Stimulated activated CD8-positive, alpha-beta memory T cell treated with anti-CD3 and anti-CD28 coated beads, Interleukin-12 subunit alpha, Interleukin-12 subunit beta, amount 100 ng/mL, for 4 hours (primary cell): ENCODE results near the gene BCL2L13.
A peak's percentile ranks its signal among the peaks of the same experiment; 100 is the strongest.
"Not testable (repeated sequence)": the region's sequence is repeated elsewhere in the genome, so short reads cannot be mapped to it uniquely, and the experiment has no call there.

ENCODE experiments used
- DNase-seq: peaks from one replicate; pipeline ENCODE4 v3.0.0-alpha.2; 2020; ENCODE audit warnings: low read depth

BCL2L13 gene

GRCh38 chr22:17637490-17638181 lies 921 bp upstream of the BCL2L13 start:
- DNase-seq: no peak

DNA sequence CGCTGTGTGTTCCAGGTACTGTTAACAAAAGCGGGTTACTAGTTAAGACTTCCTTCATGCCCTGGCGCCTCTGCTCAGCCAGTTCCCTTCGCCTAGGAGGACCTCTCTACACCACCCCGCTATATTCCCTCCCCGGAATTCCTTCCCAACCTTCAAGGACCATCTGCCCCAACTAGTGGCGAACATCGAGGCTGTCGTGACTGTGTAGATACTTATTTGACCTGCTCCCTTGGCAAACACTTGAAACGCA lies 450 bp upstream of the BCL2L13 start:
- DNase-seq: peak; percentile 3

- no peak for DNase-seq
These were observed 737 bp downstream of the BCL2L13 start for GRCh38 chr22:17639247-17639741.

DNA sequence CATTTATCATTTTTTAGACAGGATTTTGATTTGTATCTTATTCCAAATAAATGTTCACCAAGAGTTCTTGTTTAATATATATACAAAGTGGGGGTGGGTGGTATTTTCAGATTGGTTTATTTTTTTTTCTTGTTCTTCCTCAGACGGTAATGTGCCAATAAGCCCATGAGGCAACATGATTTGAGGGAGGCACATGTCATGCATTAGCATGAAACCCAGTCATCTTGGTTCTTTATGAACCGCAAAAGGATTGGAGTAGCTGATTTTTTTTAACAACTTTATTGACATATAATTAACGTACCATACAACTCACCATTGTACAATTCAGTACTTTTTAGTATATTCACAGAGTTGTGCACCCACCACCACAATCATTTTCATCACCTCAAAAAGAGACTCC lies 2.7 kb downstream of the BCL2L13 start:
- no peak for DNase-seq

GRCh38 chr22:17642357-17642756 lies 3.8 kb downstream of the BCL2L13 start:
- not testable (repeated sequence) for DNase-seq

DNA sequence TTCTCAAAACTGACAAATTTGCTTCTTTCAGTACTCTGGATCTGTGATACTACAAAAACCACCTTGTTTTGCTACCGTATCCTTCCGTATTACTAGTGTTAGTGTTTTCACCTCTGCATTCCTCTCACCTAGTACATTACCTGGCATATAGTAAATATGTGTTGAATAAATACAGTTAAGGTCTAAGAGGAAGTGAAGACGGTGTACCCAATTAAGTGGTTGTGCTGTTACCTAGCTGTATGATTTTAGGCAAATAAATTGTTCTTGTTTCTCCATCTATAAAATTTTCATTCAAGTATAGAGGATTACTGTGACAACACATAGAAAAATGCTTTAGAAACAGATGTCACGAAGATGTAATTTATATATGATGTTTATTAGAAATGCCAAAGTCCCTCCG lies 8.9 kb downstream of the BCL2L13 start:
- DNase-seq: no peak

GRCh38 chr22:17647991-17648390 lies 9.4 kb downstream of the BCL2L13 start:
- no peak for DNase-seq

DNA sequence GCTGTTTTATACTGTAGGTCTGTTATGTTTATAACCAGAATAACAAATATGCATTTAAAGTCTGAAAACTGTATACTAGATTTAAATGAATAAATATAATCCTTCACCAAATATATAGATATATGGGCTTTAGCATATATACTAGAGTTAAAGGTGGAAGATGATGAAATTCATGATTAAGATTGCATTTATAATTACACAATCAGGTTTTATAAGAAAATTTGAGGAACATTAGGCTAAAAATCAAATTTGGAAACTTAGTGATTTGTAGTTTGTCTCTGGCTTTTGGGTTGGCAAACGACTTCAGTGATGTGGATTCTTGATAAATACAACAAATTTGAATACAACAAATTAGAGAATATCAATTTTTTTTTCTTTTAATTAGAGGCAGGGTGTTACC lies 10.0 kb downstream of the BCL2L13 start:
- no peak for DNase-seq

DNA sequence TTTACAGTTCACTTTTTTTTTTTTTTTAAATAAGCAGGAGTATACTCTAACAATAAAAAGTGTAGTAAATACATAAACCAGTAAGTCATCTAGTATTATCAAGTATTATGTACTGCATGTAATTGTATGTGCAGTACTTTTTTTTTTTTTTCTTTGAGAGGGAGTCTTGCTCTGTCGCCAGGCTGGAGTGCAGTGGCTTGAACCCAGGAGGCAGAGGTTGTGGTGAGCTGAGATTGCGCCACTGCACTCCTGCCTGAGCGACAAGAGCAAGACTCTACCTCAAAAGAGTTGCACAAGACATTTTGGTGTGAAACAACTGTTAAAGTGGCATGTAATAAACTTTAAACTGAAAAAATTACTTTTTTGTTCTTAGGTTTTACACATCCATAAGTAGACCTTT lies 16.7 kb downstream of the BCL2L13 start:
- DNase-seq: no peak

GRCh38 chr22:17656870-17657395 lies 18.4 kb downstream of the BCL2L13 start:
- DNase-seq: no peak

- no peak for DNase-seq
These were observed 26.0 kb downstream of the BCL2L13 start for GRCh38 chr22:17664414-17665055.

GRCh38 chr22:17665248-17665647 lies 26.7 kb downstream of the BCL2L13 start:
- DNase-seq: no peak

DNA sequence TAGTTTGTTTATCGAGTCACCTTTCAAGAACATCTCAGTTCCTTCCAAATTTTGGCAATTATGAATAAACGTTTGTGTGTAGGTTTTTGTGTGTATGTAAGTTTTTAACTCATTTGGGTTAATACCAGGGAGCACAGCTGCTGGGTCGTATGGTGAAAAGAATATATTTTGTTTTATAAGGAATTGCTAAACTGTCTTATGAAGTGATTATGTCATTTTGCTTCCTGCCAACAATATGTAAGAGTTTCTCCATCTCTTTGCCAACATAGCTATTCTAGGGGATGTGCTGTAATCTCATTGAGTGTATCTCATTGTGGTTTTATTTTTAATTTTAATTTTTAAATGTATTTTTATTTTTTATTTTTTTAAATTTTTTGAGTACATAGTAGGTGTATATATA lies 27.3 kb downstream of the BCL2L13 start:
- DNase-seq: no peak

DNA sequence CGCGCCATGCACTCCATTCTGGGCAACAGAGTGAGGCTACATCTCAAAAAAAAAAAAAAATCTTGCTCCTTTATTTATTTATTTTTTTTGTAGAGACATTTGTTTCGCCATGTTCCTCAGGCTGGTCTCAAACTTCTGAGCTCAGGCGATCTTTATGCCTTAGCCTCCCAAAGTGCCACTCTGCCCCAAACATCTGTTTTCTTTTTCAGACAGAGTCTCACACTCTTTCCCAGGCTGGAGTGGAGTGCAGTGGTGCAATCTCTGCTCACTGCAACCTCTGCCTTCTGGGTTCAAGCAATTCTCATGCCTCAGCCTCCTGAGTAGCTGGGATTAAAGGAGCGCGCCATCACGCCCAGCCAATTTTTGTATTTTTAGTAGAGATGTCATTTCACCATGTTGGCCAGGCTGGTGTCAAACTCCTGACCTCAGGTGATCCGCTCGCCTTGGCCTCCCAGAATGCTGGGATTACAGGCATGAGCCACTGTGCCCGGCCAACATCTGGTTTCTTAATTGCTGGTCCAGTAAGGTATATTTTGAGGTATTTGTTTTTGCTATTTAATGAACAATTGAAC lies 33.0 kb downstream of the BCL2L13 start:
- not testable (repeated sequence) for DNase-seq

DNA sequence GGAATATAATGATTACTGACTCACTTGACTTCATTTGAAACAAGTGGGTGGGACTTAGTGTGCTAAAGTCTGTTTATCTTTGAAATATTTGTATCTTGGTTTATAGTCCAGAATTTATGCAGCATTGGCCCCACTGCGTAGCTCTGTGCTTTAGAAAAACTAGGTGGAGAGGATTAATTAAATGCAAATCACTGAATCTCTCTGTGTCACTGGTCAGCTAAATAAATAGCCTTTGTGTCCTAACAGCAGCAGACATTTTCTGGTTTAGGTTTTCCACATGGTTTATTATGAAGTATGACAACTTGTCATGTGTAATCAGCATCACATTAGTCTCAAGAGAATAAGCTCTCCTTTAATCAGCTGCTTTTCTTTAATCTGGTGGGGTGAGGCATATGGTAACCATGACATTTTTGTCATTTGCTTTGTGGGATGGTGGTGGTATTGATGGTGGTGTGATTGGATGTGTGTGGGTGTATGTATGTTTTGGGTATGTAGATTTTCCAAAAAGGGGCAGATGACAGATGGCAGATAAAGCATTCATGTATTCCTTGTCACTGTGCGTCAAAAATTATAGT lies 33.9 kb downstream of the BCL2L13 start:
- no peak for DNase-seq

GRCh38 chr22:17674152-17674551 lies 35.6 kb downstream of the BCL2L13 start:
- DNase-seq: no peak

GRCh38 chr22:17675584-17675983 lies 37.0 kb downstream of the BCL2L13 start:
- no peak for DNase-seq

- DNase-seq: no peak
These were observed 40.3 kb downstream of the BCL2L13 start for GRCh38 chr22:17678817-17679385.

DNA sequence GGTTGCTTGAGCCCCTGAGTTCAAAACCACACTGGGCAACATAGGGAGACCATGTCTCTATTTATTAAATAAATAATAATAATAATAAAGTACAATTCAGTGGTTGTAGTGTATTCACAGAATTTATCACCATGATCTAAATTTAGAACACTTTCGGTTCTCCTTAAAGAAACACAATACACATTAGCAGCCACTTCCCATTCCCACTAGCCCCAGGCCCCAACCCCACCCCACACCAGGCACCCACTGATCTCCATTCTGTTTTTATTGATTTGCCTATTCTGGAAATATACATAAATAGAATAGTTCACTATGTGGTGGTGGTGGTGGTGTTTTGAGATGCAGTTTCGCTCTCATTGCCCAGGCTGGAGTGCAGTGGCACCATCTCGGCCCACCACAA lies 45.7 kb downstream of the BCL2L13 start:
- no peak for DNase-seq

DNA sequence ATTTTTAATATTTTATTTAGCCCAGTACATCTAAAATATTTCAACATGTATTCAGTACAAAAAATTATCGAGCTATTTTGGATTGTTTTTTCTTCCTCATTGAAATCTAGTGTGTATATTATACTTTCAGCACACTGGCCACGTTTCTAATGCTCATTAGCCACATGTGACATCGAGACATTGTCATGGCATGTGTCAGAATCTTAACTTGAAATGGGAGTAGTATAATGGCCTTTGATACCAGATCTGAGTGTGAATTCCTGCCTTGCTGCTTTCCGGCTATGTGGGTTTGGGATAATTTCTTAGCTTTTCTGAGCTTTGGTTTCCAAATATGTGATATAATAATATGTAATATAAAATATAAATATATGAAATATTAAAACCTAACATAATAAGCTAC lies 54.3 kb downstream of the BCL2L13 start:
- DNase-seq: no peak

DNA sequence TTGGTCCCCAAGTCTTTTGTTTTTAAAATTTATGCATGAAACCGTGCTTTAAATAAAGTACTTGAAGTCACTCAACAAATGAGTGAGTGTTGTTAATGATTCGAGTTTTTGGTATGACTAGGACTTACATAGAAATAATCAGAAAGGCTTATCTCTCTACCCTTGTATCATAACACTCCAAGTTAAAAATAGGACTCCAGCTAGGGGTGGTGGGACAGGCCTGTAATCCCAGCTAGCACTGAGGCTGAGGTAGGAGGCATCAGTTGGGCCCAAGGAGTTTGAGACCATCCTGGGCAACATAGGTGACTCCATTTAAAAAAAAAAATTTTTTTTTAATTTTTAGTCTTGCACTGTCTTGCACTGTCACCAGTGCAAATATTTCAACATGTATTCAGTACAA lies 55.6 kb downstream of the BCL2L13 start:
- DNase-seq: no peak

DNA sequence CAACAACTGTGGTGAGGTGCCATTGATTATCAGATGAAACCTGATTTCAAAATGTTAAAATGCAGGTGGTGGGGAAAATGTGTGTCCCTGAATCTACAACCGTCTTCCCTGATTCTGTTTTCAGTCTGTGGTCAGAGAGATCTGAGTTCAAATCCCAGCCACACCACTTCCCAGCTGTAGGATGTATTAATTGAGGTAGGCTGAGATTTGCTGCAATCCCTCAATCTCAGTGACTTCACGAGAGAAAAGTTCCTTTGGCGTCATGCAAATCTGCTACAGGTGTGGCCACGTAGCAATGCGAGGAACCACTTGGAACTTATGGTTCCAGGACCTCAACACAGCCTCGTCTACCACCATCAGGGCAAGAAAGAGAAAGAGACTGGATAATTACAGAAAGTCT lies 56.2 kb downstream of the BCL2L13 start:
- no peak for DNase-seq

DNA sequence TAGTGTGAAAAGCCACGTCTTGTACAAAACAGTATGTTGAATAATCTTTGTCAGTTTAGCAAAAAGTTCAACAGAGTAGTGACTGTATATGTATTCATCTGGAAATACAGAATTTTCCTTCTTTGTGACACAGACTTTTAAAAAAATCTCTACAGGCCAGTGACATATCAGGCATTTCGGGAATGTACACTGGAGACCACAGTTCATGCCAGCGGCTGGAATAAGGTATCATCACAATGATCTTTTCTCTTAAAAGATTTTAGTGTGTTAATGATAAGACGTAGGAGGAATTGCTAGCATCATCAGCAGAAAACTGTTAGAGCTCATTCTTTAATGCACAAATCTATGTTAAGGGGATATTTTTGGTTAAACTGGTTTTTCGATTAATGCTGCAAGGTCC lies 57.4 kb downstream of the BCL2L13 start:
- no peak for DNase-seq
